ENCODE results near the gene SERPINB5. TPM values are rescaled to one million over a fixed set of nuclear protein-coding genes. Genes with fewer than 3 reads are reported as not detected.
A peak's percentile ranks its signal among the peaks of the same experiment; 100 is the strongest.

SERPINB5 gene
- total RNA-seq, 1 donor from 2014 or later = not detected

DNA sequence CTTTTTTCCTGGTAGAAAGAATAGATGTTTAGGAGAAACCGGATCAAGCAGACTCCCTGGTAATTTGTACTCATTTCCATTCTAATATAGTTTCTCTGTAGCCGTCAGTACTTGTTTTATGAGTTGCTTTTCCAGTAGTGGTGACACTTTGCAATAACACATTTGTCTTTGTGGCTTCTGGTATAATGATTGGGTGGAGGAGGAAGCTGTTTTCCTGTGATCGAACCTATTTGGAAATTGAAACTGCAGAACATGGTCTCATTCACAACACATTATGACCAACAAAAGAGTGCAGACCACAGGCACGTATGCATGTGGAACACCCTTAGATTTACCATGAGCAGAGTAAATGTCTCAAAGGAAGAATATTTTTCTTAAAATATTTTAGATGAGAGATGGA lies 57.9 kb downstream of the SERPINB5 start:
- Mint-ChIP-seq H3K36me3 (no peaks in the 10 kb centered on the region), H3K27me3 (ENCODE audit: insufficient read depth, low read depth) (peaks cover 3% of the 10 kb centered on the region), H3K4me1 (peaks cover 6% of the 10 kb centered on the region), H3K4me3 (no peak overlapping the region), H3K27ac (no peak overlapping the region), H3K9me3 (peaks cover 8% of the 10 kb centered on the region)
- H3K27me3 ChIP-seq = no peaks in the 10 kb centered on the region
- no peaks in the 10 kb centered on the region for H4K20me1 ChIP-seq (ENCODE audit: low read depth)
- H3K27ac ChIP-seq = no peak overlapping the region
- no peak overlapping the region for H3K4me3 ChIP-seq
- H3K9me3 ChIP-seq (ENCODE audit: low read depth) = no peaks in the 10 kb centered on the region
- no peak overlapping the region for H3K9ac ChIP-seq
- TF ChIP-seq EZH2 (IDR thresholded peaks at IDR 0.05) (no peak), EZH2phosphoT487 (IDR thresholded peaks at IDR 0.05) (no peak), CTCF (IDR thresholded peaks at IDR 0.05) (no peak)
- no peak overlapping the region for H2AFZ ChIP-seq (replicated peaks)
- H3K79me2 ChIP-seq (ENCODE audit: low read depth) = no peaks in the 10 kb centered on the region
- no peak for DNase-seq (ENCODE audit: low spot score)
- no peaks in the 10 kb centered on the region for H3F3A ChIP-seq (ENCODE audit: low read depth)
- H3K4me2 ChIP-seq = no peak overlapping the region
- H3K4me1 ChIP-seq = no peaks in the 10 kb centered on the region
- no peaks in the 10 kb centered on the region for H3K36me3 ChIP-seq

- peaks cover 21% of the 10 kb centered on the region for H3K4me1 Mint-ChIP-seq
- Histone ChIP-seq H3F3A (ENCODE audit: low read depth) (no peaks in the 10 kb centered on the region), H3K9me3 (ENCODE audit: low read depth) (no peaks in the 10 kb centered on the region), H2AFZ (replicated peaks) (peak overlapping the region; percentile 72), H3K4me1 (peaks cover 8% of the 10 kb centered on the region), H3K4me3 (no peak overlapping the region), H3K79me2 (ENCODE audit: low read depth) (no peaks in the 10 kb centered on the region), H4K20me1 (ENCODE audit: low read depth) (no peaks in the 10 kb centered on the region), H3K27ac (no peak overlapping the region), H3K36me3 (no peaks in the 10 kb centered on the region), H3K4me2 (no peak overlapping the region), H3K27me3 (no peaks in the 10 kb centered on the region), H3K9ac (no peak overlapping the region)
- peak; percentile 34 for DNase-seq (ENCODE audit: low spot score)
- no peak for TF ChIP-seq CTCF (IDR thresholded peaks at IDR 0.05)
- TF ChIP-seq EZH2 (IDR thresholded peaks at IDR 0.05) = no peak
- no peak for TF ChIP-seq EZH2phosphoT487 (IDR thresholded peaks at IDR 0.05)
- H3K36me3 Mint-ChIP-seq = no peaks in the 10 kb centered on the region
- H3K9me3 Mint-ChIP-seq = peaks cover 8% of the 10 kb centered on the region
- peak overlapping the region; percentile 97 for H3K27ac Mint-ChIP-seq
- H3K27me3 Mint-ChIP-seq (ENCODE audit: insufficient read depth, low read depth) = peaks cover 3% of the 10 kb centered on the region
- no peak overlapping the region for H3K4me3 Mint-ChIP-seq
Measured at GRCh38 chr18:63539904-63540510, 63.2 kb downstream of the SERPINB5 start.

GRCh38 chr18:63542069-63542468 lies 65.3 kb downstream of the SERPINB5 start, which contains the start of gene SERPINB12:
Gene SERPINB12 (plus strand): TSS chr18:63542369. CDS start chr18:63556160, 13,791 bp downstream.
- no peak within 1 kb of the TSS for H3K4me3 ChIP-seq
- H3K9me3 Mint-ChIP-seq = peaks cover 7% of the 10 kb centered on the region
- no peaks in the 10 kb centered on the region for H3K36me3 Mint-ChIP-seq
- no peaks in the 10 kb centered on the region for H3K9me3 ChIP-seq (ENCODE audit: low read depth)
- peaks cover 8% of the 10 kb centered on the region for H3K4me1 ChIP-seq
- no peaks in the 10 kb centered on the region for H3K36me3 ChIP-seq
- H3K27me3 Mint-ChIP-seq (ENCODE audit: insufficient read depth, low read depth) = peaks cover 3% of the 10 kb centered on the region
- H3K27ac ChIP-seq = no peak within 1 kb of the TSS
- H3K27ac Mint-ChIP-seq = peak within 1 kb of the TSS; percentile 24
- TF ChIP-seq EZH2phosphoT487 (IDR thresholded peaks at IDR 0.05) = no peak
- no peak for TF ChIP-seq CTCF (IDR thresholded peaks at IDR 0.05)
- no peak for TF ChIP-seq EZH2 (IDR thresholded peaks at IDR 0.05)
- H3K4me3 Mint-ChIP-seq = no peak within 1 kb of the TSS
- H3K4me2 ChIP-seq = no peak within 1 kb of the TSS
- no peak within 1 kb of the TSS for H3K9ac ChIP-seq
- H3F3A ChIP-seq (ENCODE audit: low read depth) = no peaks in the 10 kb centered on the region
- no peak within 1 kb of the TSS for H2AFZ ChIP-seq (replicated peaks)
- H4K20me1 ChIP-seq (ENCODE audit: low read depth) = no peaks in the 10 kb centered on the region
- H3K27me3 ChIP-seq = no peaks in the 10 kb centered on the region
- DNase-seq (ENCODE audit: low spot score) = no peak
- H3K4me1 Mint-ChIP-seq = peaks cover 21% of the 10 kb centered on the region
- H3K79me2 ChIP-seq (ENCODE audit: low read depth) = no peaks in the 10 kb centered on the region

Data from neural progenitor cell (in vitro differentiated cells).